SU-DHL-6 (cell line): Measurements from ENCODE around the gene TNIP3.

Source experiments
- H2AFZ ChIP-seq: fragments of 200-600 bp; sonication (generic); 2 replicates; pipeline ENCODE4 v1.6.1; 2014; ENCODE audit warnings: low read depth, mild to moderate bottlenecking, moderate library complexity, mixed read lengths, antibody characterized with exemption, low read length; ENCODE audit not compliant: severe bottlenecking
- H3F3A ChIP-seq: fragments of 200-600 bp; shearing (Covaris generic); 2 replicates; pipeline ENCODE4 v1.6.0; 2016; ENCODE audit warnings: antibody characterized with exemption, mild to moderate bottlenecking; ENCODE audit not compliant: insufficient read depth
- H3K27ac ChIP-seq: fragments of 200-600 bp; sonication (generic); 2 replicates; pipeline ENCODE4 v1.5.1; 2016; ENCODE audit warnings: low read depth, mild to moderate bottlenecking, low read length, moderate library complexity, mixed read lengths
- H3K27me3 ChIP-seq: fragments of 200-600 bp; sonication (generic), shearing (Covaris generic); 2 replicates; pipeline ENCODE4 v1.6.0; 2014; ENCODE audit warnings: mild to moderate bottlenecking, low read length
- H3K36me3 ChIP-seq: fragments of 200-600 bp; sonication (generic); 2 replicates; pipeline ENCODE4 v1.6.1; 2014; ENCODE audit warnings: mild to moderate bottlenecking, low read length, mixed read lengths
- H3K4me2 ChIP-seq: fragments of 300-600, 200-600 bp; shearing (Covaris generic), sonication (generic); 2 replicates; pipeline ENCODE4 v1.6.0; 2014; ENCODE audit warnings: low read length, low read depth, mild to moderate bottlenecking; ENCODE audit not compliant: poor library complexity, severe bottlenecking
- H3K4me3 ChIP-seq: fragments of 200-600 bp; sonication (generic); 2 replicates; pipeline ENCODE4 v1.5.1; 2014; ENCODE audit warnings: antibody characterized with exemption, low read length, mild to moderate bottlenecking, mixed read lengths; ENCODE audit not compliant: insufficient read depth, poor library complexity, severe bottlenecking
- H3K79me2 ChIP-seq: fragments of 200-600 bp; sonication (generic); 2 replicates; pipeline ENCODE4 v1.6.1; 2014; ENCODE audit warnings: mild to moderate bottlenecking, low read length, moderate library complexity; ENCODE audit not compliant: insufficient read depth
- H3K9ac ChIP-seq: fragments of 200-600 bp; sonication (generic); 2 replicates; pipeline ENCODE4 v1.7.0; 2014; ENCODE audit warnings: mild to moderate bottlenecking, low read length
- H3K9me2 ChIP-seq: fragments of 200-600 bp; sonication (generic); replicated peaks from 2 replicates; pipeline ENCODE4 v1.6.1; 2014; ENCODE audit warnings: low read length; ENCODE audit not compliant: insufficient read depth
- H3K9me3 ChIP-seq: fragments of 200-600 bp; sonication (generic); 2 replicates; pipeline ENCODE4 v1.6.1; 2014; ENCODE audit warnings: low read length, mixed read lengths; ENCODE audit not compliant: insufficient read depth
- H4K20me1 ChIP-seq: fragments of 200-600 bp; sonication (generic); 2 replicates; pipeline ENCODE4 v1.6.1; 2014; ENCODE audit warnings: low read depth, mild to moderate bottlenecking, antibody characterized with exemption, low read length, moderate library complexity, mixed read lengths
- EZH2phosphoT487 ChIP-seq: fragments of 200-600 bp; sonication (generic), shearing (Covaris generic); conservative IDR thresholded peaks from 2 replicates; pipeline ENCODE4 v1.6.1; 2018; ENCODE audit warnings: mild to moderate bottlenecking, antibody characterized with exemption, low read length, moderate library complexity, mixed read lengths
- TF ChIP-seq, protein P1 (sequence below): fragments of 200-600 bp; sonication (generic); IDR thresholded peaks from one replicate; pipeline ENCODE4 v1.5.1; 2017; ENCODE audit warnings: antibody characterized with exemption, mild to moderate bottlenecking, low read length, moderate library complexity; ENCODE audit not compliant: insufficient read depth, poor library complexity, severe bottlenecking

TNIP3 gene

GRCh38 chr4:121096191-121096590 lies 67.9 kb downstream of the TNIP3 start:
- no peaks in the 10 kb centered on the region for H3K9me2 ChIP-seq
- H3K4me3 ChIP-seq, result no peak overlapping the region
- H3K9me3 ChIP-seq, result no peaks in the 10 kb centered on the region
- H2AFZ ChIP-seq, result no peak overlapping the region
- no peaks in the 10 kb centered on the region for H3K27me3 ChIP-seq
- TF ChIP-seq EZH2phosphoT487, result no peak
- TF ChIP-seq, protein P1, sequence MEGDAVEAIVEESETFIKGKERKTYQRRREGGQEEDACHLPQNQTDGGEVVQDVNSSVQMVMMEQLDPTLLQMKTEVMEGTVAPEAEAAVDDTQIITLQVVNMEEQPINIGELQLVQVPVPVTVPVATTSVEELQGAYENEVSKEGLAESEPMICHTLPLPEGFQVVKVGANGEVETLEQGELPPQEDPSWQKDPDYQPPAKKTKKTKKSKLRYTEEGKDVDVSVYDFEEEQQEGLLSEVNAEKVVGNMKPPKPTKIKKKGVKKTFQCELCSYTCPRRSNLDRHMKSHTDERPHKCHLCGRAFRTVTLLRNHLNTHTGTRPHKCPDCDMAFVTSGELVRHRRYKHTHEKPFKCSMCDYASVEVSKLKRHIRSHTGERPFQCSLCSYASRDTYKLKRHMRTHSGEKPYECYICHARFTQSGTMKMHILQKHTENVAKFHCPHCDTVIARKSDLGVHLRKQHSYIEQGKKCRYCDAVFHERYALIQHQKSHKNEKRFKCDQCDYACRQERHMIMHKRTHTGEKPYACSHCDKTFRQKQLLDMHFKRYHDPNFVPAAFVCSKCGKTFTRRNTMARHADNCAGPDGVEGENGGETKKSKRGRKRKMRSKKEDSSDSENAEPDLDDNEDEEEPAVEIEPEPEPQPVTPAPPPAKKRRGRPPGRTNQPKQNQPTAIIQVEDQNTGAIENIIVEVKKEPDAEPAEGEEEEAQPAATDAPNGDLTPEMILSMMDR, result no peak
- H4K20me1 ChIP-seq, result no peaks in the 10 kb centered on the region
- H3K27ac ChIP-seq, result no peak overlapping the region
- H3K9ac ChIP-seq, result no peak overlapping the region
- no peaks in the 10 kb centered on the region for H3K79me2 ChIP-seq
- no peak overlapping the region for H3K4me2 ChIP-seq
- H3F3A ChIP-seq, result no peaks in the 10 kb centered on the region
- H3K36me3 ChIP-seq, result no peaks in the 10 kb centered on the region

GRCh38 chr4:121094297-121094966 lies 69.7 kb downstream of the TNIP3 start:
- Histone ChIP-seq H3K4me3 (no peak overlapping the region), H3K9me2 (no peaks in the 10 kb centered on the region), H4K20me1 (no peaks in the 10 kb centered on the region), H3K9ac (no peak overlapping the region), H2AFZ (no peak overlapping the region), H3K4me2 (no peak overlapping the region), H3K9me3 (no peaks in the 10 kb centered on the region), H3F3A (no peaks in the 10 kb centered on the region), H3K79me2 (no peaks in the 10 kb centered on the region), H3K27me3 (no peaks in the 10 kb centered on the region), H3K36me3 (no peaks in the 10 kb centered on the region), H3K27ac (no peak overlapping the region)
- TF ChIP-seq, protein P1, result no peak
- no peak for TF ChIP-seq EZH2phosphoT487

DNA sequence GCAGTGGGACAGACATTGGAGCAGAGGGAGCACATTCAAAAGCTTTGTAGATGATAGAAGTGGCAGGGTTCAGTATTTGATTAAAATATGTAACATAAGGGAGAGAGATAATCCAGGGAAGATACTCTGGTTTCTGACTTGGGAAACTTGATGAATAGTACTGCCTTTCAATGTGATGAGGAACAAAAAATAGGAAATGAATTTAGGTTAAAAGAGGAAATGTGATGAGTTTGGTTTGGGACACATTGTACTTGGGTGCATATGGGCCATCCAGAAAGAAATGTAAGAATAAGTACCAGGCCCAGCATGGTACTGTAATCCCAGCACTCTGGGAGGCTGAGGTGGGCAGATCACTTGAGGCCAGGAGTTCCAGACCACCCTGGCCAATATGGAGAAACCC lies 70.9 kb downstream of the TNIP3 start:
- no peak overlapping the region for H3K9ac ChIP-seq
- H3K79me2 ChIP-seq, result no peaks in the 10 kb centered on the region
- H3K27ac ChIP-seq, result no peak overlapping the region
- no peaks in the 10 kb centered on the region for H3K9me2 ChIP-seq
- H3K4me3 ChIP-seq, result no peak overlapping the region
- H3F3A ChIP-seq, result no peaks in the 10 kb centered on the region
- TF ChIP-seq EZH2phosphoT487, result no peak
- H3K9me3 ChIP-seq, result no peaks in the 10 kb centered on the region
- no peak overlapping the region for H2AFZ ChIP-seq
- H3K27me3 ChIP-seq, result no peaks in the 10 kb centered on the region
- H3K4me2 ChIP-seq, result no peak overlapping the region
- no peaks in the 10 kb centered on the region for H3K36me3 ChIP-seq
- no peaks in the 10 kb centered on the region for H4K20me1 ChIP-seq

- TF ChIP-seq, protein P1, result no peak
- TF ChIP-seq EZH2phosphoT487, result no peak
- Histone ChIP-seq H3K27ac (no peak overlapping the region), H3K27me3 (no peaks in the 10 kb centered on the region), H4K20me1 (no peaks in the 10 kb centered on the region), H3K79me2 (no peaks in the 10 kb centered on the region), H3K9me2 (no peaks in the 10 kb centered on the region), H3K9me3 (no peaks in the 10 kb centered on the region), H3K4me3 (no peak overlapping the region), H3F3A (no peaks in the 10 kb centered on the region), H2AFZ (no peak overlapping the region), H3K4me2 (no peak overlapping the region), H3K36me3 (no peaks in the 10 kb centered on the region), H3K9ac (no peak overlapping the region)
Measured at GRCh38 chr4:121091941-121092340, 72.2 kb downstream of the TNIP3 start.
